GM12878 (cell line): ENCODE data around the gene PHACTR3. TPM values are rescaled to one million over a fixed set of nuclear protein-coding genes. Genes with fewer than 3 reads are reported as not detected.
"Not testable (repeated sequence)": the region's sequence is repeated elsewhere in the genome, so short reads cannot be mapped to it uniquely, and the experiment has no call there.

Experiments used
- ATAC-seq: fragments of 200-7000 bp; cut with Tn5 transposase; 3 replicates; pipeline ENCODE4 v1.9.1; 2020; ENCODE audit warnings: mild to moderate bottlenecking, moderate library complexity
- BruUV-seq: library from RNA; stranded (reverse); fragments of 400-500 nt; replicated peaks from 2 replicates; lab custom pipeline; 2021; lab: Mats Ljungman, UMichigan
- CTCF ChIA-PET: fragments of 300-600 bp; sonication (Branson Sonifier 250); formaldehyde crosslinking; extraction: SDS; loops from one replicate; lab custom pipeline; 2021; ENCODE audit warnings: inconsistent platforms; lab: Yijun Ruan, JAX
- POLR2A ChIA-PET: fragments of 350-600 bp; formaldehyde crosslinking; extraction: SDS; loops from one replicate; lab custom pipeline; 2021; ENCODE audit warnings: inconsistent platforms; lab: Charles Lee
- RAD21 ChIA-PET: fragments of 300-600 bp; sonication (Branson Sonifier 250); formaldehyde crosslinking; loops from one replicate; lab custom pipeline; 2023; ENCODE audit warnings: antibody characterized with exemption; ENCODE audit not compliant: unreplicated experiment; lab: Charles Lee
- SMC1A ChIA-PET: fragments of 300-600 bp; sonication (Branson Sonifier 250); formaldehyde crosslinking; loops from one replicate; lab custom pipeline; 2023; ENCODE audit not compliant: unreplicated experiment, uncharacterized antibody; lab: Charles Lee
- DNase-seq: peaks from one replicate; pipeline ENCODE4 v3.0.0-alpha.2; 2011; ENCODE audit warnings: low read depth, low spot score
- FAIRE-seq: peaks from 3 replicates; lab custom pipeline; 2011; peaks lifted over from hg19 to GRCh38; lab: Jason Lieb, UNC
- H2AFZ ChIP-seq: 2 replicates; pipeline ENCODE4 v1.6.0; 2011; ENCODE audit warnings: low read depth, low read length, control low read depth; ENCODE audit not compliant: control insufficient read depth
- H3K27ac ChIP-seq: 2 replicates; pipeline ENCODE4 v1.5.1; 2011; ENCODE audit warnings: control low read depth; ENCODE audit not compliant: control insufficient read depth, insufficient read depth
- H3K27me3 ChIP-seq, 2 experiments: replicated peaks in 1 of 2; 2 replicates each; pipeline versions ENCODE4 v1.6.0 to v1.6.1; 2011; ENCODE audit warnings: low read length in 1 of 2; ENCODE audit not compliant: control insufficient read depth in 2 of 2, insufficient read depth in 2 of 2
- H3K36me3 ChIP-seq, 2 experiments: 2 replicates each; pipeline ENCODE4 v1.5.1; 2011; ENCODE audit warnings: low read length in 1 of 2; ENCODE audit not compliant: control insufficient read depth in 2 of 2, insufficient read depth in 2 of 2
- H3K4me1 ChIP-seq: 2 replicates; pipeline ENCODE4 v1.6.1; 2011; ENCODE audit warnings: mild to moderate bottlenecking, low read length, moderate library complexity, mixed read lengths; ENCODE audit not compliant: control insufficient read depth, insufficient read depth
- H3K4me2 ChIP-seq: 2 replicates; pipeline ENCODE4 v1.6.0; 2011; ENCODE audit warnings: control low read depth; ENCODE audit not compliant: control insufficient read depth, insufficient read depth
- H3K4me3 ChIP-seq: fragments of 200-600 bp; sonication (generic); 2 replicates; pipeline ENCODE4 v1.5.1; 2016
- H3K79me2 ChIP-seq: 2 replicates; pipeline ENCODE4 v1.6.0; 2011; ENCODE audit warnings: low read length; ENCODE audit not compliant: control insufficient read depth, insufficient read depth
- H3K9ac ChIP-seq: 2 replicates; pipeline ENCODE4 v1.8.0; 2011; ENCODE audit warnings: low read length, control low read depth, mixed read lengths; ENCODE audit not compliant: control insufficient read depth, insufficient read depth
- H3K9me3 ChIP-seq: replicated peaks from 3 replicates; pipeline ENCODE4 v1.5.1; 2011; ENCODE audit warnings: mild to moderate bottlenecking, low read length; ENCODE audit not compliant: control insufficient read depth, insufficient read depth
- H4K20me1 ChIP-seq: 2 replicates; pipeline ENCODE4 v1.6.0; 2011; ENCODE audit not compliant: control insufficient read depth, insufficient read depth
- CTCF ChIP-seq, 3 experiments: IDR thresholded peaks in 2 of 3; conservative IDR thresholded peaks in 1 of 3; 2 replicates each; pipeline ENCODE4 v1.5.1; 2011; ENCODE audit warnings: low read depth in 3 of 3, low read length in 3 of 3, mild to moderate bottlenecking in 3 of 3, control low read depth in 2 of 3, moderate library complexity in 2 of 3, inconsistent platforms in 1 of 3, mixed read lengths in 1 of 3; ENCODE audit not compliant: control insufficient read depth in 2 of 3, insufficient read depth in 1 of 3; ENCODE audit errors: extremely low read depth in 1 of 3
- E2F8 ChIP-seq: fragments of 450-650 bp; IDR thresholded peaks from 2 replicates; pipeline ENCODE4 v1.6.1; 2018; ENCODE audit warnings: mild to moderate bottlenecking, low read depth, moderate library complexity; ENCODE audit not compliant: partially characterized antibody
- FOS ChIP-seq: IDR thresholded peaks from 3 replicates; pipeline ENCODE4 v1.6.1; 2011; ENCODE audit warnings: borderline replicate concordance; ENCODE audit not compliant: insufficient read length; ENCODE audit errors: extremely low read depth
- KDM1A ChIP-seq: fragments of 200-600 bp; sonication (generic); IDR thresholded peaks from 2 replicates; pipeline ENCODE4 v1.6.1; 2016; ENCODE audit warnings: borderline replicate concordance
- RAD21 ChIP-seq: IDR thresholded peaks from 2 replicates; pipeline ENCODE4 v1.6.1; 2011; ENCODE audit warnings: mild to moderate bottlenecking, low read depth, low read length, moderate library complexity; ENCODE audit not compliant: insufficient read depth
- RAD51 ChIP-seq: fragments of 450-650 bp; IDR thresholded peaks from 2 replicates; pipeline ENCODE4 v1.6.1; 2016; ENCODE audit warnings: moderate library complexity, mild to moderate bottlenecking, inconsistent platforms
- RUNX3 ChIP-seq: IDR thresholded peaks from 2 replicates; pipeline ENCODE4 v1.6.1; 2012; ENCODE audit warnings: low read length, inconsistent platforms
- SMARCA5 ChIP-seq: fragments of 450-650 bp; IDR thresholded peaks from 2 replicates; pipeline ENCODE4 v1.6.1; 2017; ENCODE audit warnings: mild to moderate bottlenecking
- SMC3 ChIP-seq: IDR thresholded peaks from 2 replicates; pipeline ENCODE4 v1.6.1; 2011; ENCODE audit warnings: low read length, improper control_type of control experiment, borderline replicate concordance
- SPI1 ChIP-seq: IDR thresholded peaks from 2 replicates; pipeline ENCODE4 v1.6.1; 2011; ENCODE audit warnings: low read depth, mild to moderate bottlenecking, low read length, moderate library complexity, borderline replicate concordance; ENCODE audit not compliant: insufficient read depth
- SRF ChIP-seq, 2 experiments: IDR thresholded peaks; 2 replicates each; pipeline ENCODE4 v1.6.1; 2011; ENCODE audit warnings: low read depth in 2 of 2, low read length in 2 of 2, mild to moderate bottlenecking in 1 of 2, moderate library complexity in 1 of 2
- STAT3 ChIP-seq: IDR thresholded peaks from 2 replicates; pipeline ENCODE4 v1.6.1; 2011; ENCODE audit warnings: low read depth, low read length, improper control_type of control experiment
- WGBS: methylation state at CpG from one replicate; pipeline ENCODE4 v1.1.6; 2016; ENCODE audit warnings: low lambda C conversion rate; ENCODE audit not compliant: insufficient replicate concordance, insufficient coverage; ENCODE audit errors: missing lambda C conversion rate; 5-methylcytosine and 5-hydroxymethylcytosine counted together
- in situ Hi-C: fragments of 300-500 bp; cut with MboI; formaldehyde crosslinking; loops from 9 replicates; pipeline ENCODE4 v1.14.3; 2018; ENCODE audit warnings: mixed read lengths
- intact Hi-C: fragments of 100-400 bp; cut with micrococcal nuclease; formaldehyde crosslinking; loops from one replicate; pipeline ENCODE4 v1.14.2; 2022; ENCODE audit not compliant: unreplicated experiment
- polyA plus RNA-seq, 11 experiments: library from polyadenylated mRNA; depleted of rRNA in 4 of 11; unstranded in 6 of 11; stranded (reverse) in 5 of 11; fragments of >200 nt; fragmentation: Nextera tagmentation in 4 of 11; fragmentation: Illumina TruSeq in 1 of 11; extraction: Ambion mirVana in 4 of 11; extraction: Trizol in 1 of 11; gene quantifications; 1 replicate in 1 of 11; 2 replicates in 10 of 11; pipeline versions ENCODE4 v1.2.1 to v1.2.3, GENCODE V29; 2011 to 2016; ENCODE audit warnings: inconsistent platforms in 2 of 11, missing spikeins in 2 of 11, low read depth in 1 of 11
- total RNA-seq, 4 experiments: library from RNA; depleted of rRNA in 3 of 4; stranded (reverse); fragments of >200 nt in 3 of 4; fragmentation: Illumina TruSeq in 1 of 4; extraction: Trizol in 1 of 4; gene quantifications; 2 replicates each; pipeline versions ENCODE4 v1.2.1 to v1.2.3, GENCODE V29; 2013 to 2021

The PHACTR3 gene
- total and polyA plus RNA-seq, 10 of the 15 experiments (the other 5 are each of a cell fraction or from before 2014, with no cell fraction given) = 0.17 to 2.7 (median 0.27) TPM; not detected in 1

- ChIA-PET SMC1A (interaction anchor here (0.6 to 5.0 kb wide), 9 partner anchors 10 to 92 kb away, joined by 3 to 56 read pairs (median 4); no protein-coding TSS in a partner anchor), POLR2A (interaction anchor here (1.0 kb wide), 1 partner anchor 66 kb away, joined by 4 read pairs; no protein-coding TSS in a partner anchor), RAD21 (interaction anchor here (1.0 to 5.5 kb wide), 4 partner anchors 13 to 252 kb away, joined by 3 to 74 read pairs (median 4); no protein-coding TSS in a partner anchor), CTCF (interaction anchor here (0.6 to 9.4 kb wide), 19 partner anchors 10 to 280 kb away, joined by 3 to 174 read pairs (median 5); no protein-coding TSS in a partner anchor)
- Histone ChIP-seq H3K4me2 (no peak overlapping the region), H3K36me3 (no peaks in the 10 kb centered on the region), H3K9ac (no peak overlapping the region), H3K9me3 (no peaks in the 10 kb centered on the region), H3K79me2 (no peaks in the 10 kb centered on the region), H4K20me1 (no peaks in the 10 kb centered on the region), H3K27ac (no peak overlapping the region), H3K4me1 (no peaks in the 10 kb centered on the region), H3K27me3 (no peaks in the 10 kb centered on the region), H2AFZ (no peak overlapping the region), H3K4me3 (no peak overlapping the region)
- DNase-seq (peak; percentile 9), ATAC-seq (peak; percentile 67), FAIRE-seq (peak; percentile 47)
- in situ Hi-C loops = no loop called here
- 59% methylated on average over 7 of the region's 7 CpGs for WGBS
- TF ChIP-seq RAD21 (peak; percentile 61), SMC3 (peak; percentile 56; the same call in 1 of the 2 replicates), E2F8 (no peak), SMARCA5 (no peak), STAT3 (no peak), CTCF (IDR thresholded peaks at IDR 0.05 in 2 of 3, conservative IDR thresholded peaks at IDR 0.05 in 1 of 3; ENCODE audit: control insufficient read depth in 2 of 3, extremely low read depth in 1 of 3, insufficient read depth in 1 of 3, low read depth in 3 of 3, low read length in 3 of 3) (peak; percentile 50 to 59 (median 56); a peak in 5 of 6 replicates), FOS (no peak), KDM1A (no peak), RUNX3 (no peak), SPI1 (no peak), RAD51 (no peak), SRF (IDR thresholded peaks at IDR 0.05; ENCODE audit: low read depth in 2 of 2, low read length in 2 of 2) (no peak)
- intact Hi-C loops = loop anchor here (1.0 to 2.0 kb wide), 2 partner anchors 67 to 251 kb away; no protein-coding TSS in a partner anchor
- BruUV-seq = no TSS peak
Observed at GRCh38 chr20:59850018-59850641, 245.8 kb downstream of the PHACTR3 start.

GRCh38 chr20:59856526-59856925, 252.2 kb downstream of the PHACTR3 start:
- H3K4me1 ChIP-seq, BruUV-seq, RAD21 ChIA-PET, H3K27ac ChIP-seq, H3K4me3 ChIP-seq, H3K4me2 ChIP-seq, H3K27me3 ChIP-seq, H3K79me2 ChIP-seq, SMC1A ChIA-PET, H3K9me3 ChIP-seq, intact Hi-C loops, CTCF ChIA-PET, H4K20me1 ChIP-seq, ATAC-seq, H3K36me3 ChIP-seq, POLR2A ChIA-PET, H2AFZ ChIP-seq, H3K9ac ChIP-seq, DNase-seq, FAIRE-seq, in situ Hi-C loops: not testable (repeated sequence)
- WGBS = no CpG with 5 or more reads among the region's 1 CpG
